ENCODE data around the gene C1orf35. TPM values are rescaled to one million over a fixed set of nuclear protein-coding genes. Genes with fewer than 3 reads are reported as not detected.

Gene C1orf35
- total RNA-seq, 1 experiment from 2014 or later = 24.9 TPM

- no TSS peak for BruUV-seq (replicated peaks)
- H3K27me3 ChIP-seq (ENCODE audit: control insufficient read depth, insufficient read depth, low read length) = no peaks in the 10 kb centered on the region
- ATAC-seq = no peak
Observed at GRCh38 chr1:228114827-228115226, 11.7 kb upstream of the C1orf35 start.

DNA sequence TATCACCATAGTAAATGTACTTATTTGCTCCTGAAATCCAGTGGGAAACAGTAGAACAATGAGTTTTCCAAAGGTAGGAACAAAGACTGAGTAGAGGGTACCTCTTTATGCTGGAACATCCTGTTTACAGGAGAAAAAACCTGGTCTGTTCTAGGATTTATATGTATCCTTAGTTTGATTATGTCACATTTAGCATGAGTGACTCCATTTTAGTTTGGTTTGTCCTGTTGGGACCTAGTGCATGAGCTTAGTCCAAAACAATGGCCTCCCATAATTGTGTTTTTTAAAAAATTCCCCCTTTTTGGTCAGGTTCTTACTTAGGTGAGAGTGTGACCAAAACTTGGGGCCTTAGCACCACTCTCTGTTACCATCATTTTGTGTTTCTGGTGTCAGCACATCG is 9.5 kb upstream of the C1orf35 start:
- DNase-seq (ENCODE audit: low read depth, low spot score) (no peak), ATAC-seq (no peak)
- in situ Hi-C loops (cut with HindIII; ENCODE audit: low pct_unique_long_range_greater_than_20kb, low sequenced_read_pairs) (no loop called here), intact Hi-C loops (cut with micrococcal nuclease; ENCODE audit: unreplicated experiment) (no loop called here)
- no peaks in the 10 kb centered on the region for H3K27me3 ChIP-seq (ENCODE audit: control insufficient read depth, insufficient read depth, low read length)
- peaks cover 2% of the 10 kb centered on the region; the same call in 1 of the 2 replicates for H3K36me3 ChIP-seq (ENCODE audit: control insufficient read depth, insufficient read depth, low read length)
- no peak overlapping the region for H3K4me3 ChIP-seq (ENCODE audit: low read depth in 2 of 2, low read length in 2 of 2)
- no peak overlapping the region for H3K27ac ChIP-seq (ENCODE audit: low read length)
- peaks cover 5% of the 10 kb centered on the region; the same call in 1 of the 2 replicates for H3K4me1 ChIP-seq (ENCODE audit: control insufficient read depth, insufficient read depth, low read length)
- ChIA-PET POLR2A (no interaction called here), CTCF (no interaction called here)
- BruUV-seq (replicated peaks) = no TSS peak
- no peaks in the 10 kb centered on the region for H3K9me3 ChIP-seq (ENCODE audit: control insufficient read depth, insufficient read depth, low read depth, low read length)
- TF ChIP-seq TCF7L2 (IDR thresholded peaks at IDR 0.05; ENCODE audit: low read depth, low read length) (no peak), POLR2AphosphoS5 (IDR thresholded peaks at IDR 0.05; ENCODE audit: low read depth, low read length) (no peak), SIN3A (IDR thresholded peaks at IDR 0.05; ENCODE audit: borderline replicate concordance, insufficient read depth, low read depth, low read length) (no peak), CTCF (IDR thresholded peaks at IDR 0.05) (no peak)
- TF ChIP-seq, protein P1, sequence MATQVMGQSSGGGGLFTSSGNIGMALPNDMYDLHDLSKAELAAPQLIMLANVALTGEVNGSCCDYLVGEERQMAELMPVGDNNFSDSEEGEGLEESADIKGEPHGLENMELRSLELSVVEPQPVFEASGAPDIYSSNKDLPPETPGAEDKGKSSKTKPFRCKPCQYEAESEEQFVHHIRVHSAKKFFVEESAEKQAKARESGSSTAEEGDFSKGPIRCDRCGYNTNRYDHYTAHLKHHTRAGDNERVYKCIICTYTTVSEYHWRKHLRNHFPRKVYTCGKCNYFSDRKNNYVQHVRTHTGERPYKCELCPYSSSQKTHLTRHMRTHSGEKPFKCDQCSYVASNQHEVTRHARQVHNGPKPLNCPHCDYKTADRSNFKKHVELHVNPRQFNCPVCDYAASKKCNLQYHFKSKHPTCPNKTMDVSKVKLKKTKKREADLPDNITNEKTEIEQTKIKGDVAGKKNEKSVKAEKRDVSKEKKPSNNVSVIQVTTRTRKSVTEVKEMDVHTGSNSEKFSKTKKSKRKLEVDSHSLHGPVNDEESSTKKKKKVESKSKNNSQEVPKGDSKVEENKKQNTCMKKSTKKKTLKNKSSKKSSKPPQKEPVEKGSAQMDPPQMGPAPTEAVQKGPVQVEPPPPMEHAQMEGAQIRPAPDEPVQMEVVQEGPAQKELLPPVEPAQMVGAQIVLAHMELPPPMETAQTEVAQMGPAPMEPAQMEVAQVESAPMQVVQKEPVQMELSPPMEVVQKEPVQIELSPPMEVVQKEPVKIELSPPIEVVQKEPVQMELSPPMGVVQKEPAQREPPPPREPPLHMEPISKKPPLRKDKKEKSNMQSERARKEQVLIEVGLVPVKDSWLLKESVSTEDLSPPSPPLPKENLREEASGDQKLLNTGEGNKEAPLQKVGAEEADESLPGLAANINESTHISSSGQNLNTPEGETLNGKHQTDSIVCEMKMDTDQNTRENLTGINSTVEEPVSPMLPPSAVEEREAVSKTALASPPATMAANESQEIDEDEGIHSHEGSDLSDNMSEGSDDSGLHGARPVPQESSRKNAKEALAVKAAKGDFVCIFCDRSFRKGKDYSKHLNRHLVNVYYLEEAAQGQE (IDR thresholded peaks at IDR 0.05; ENCODE audit: insufficient read depth in 1 of 2, low read depth in 2 of 2, low read length in 1 of 2) = no peak

More at GRCh38 chr1:228114827-228115226, 11.7 kb upstream of the C1orf35 start:
- Histone ChIP-seq H3K36me3 (ENCODE audit: control insufficient read depth, insufficient read depth, low read length) (no peaks in the 10 kb centered on the region; the same call in 1 of the 2 replicates), H3K27ac (ENCODE audit: low read length) (no peak overlapping the region), H3K4me1 (ENCODE audit: control insufficient read depth, insufficient read depth, low read length) (no peaks in the 10 kb centered on the region), H3K9me3 (ENCODE audit: control insufficient read depth, insufficient read depth, low read depth, low read length) (peaks cover 9% of the 10 kb centered on the region; the same call in 1 of the 2 replicates), H3K4me3 (ENCODE audit: low read depth in 2 of 2, low read length in 2 of 2) (no peak overlapping the region)
- in situ Hi-C loops (cut with HindIII; ENCODE audit: low pct_unique_long_range_greater_than_20kb, low sequenced_read_pairs) = no loop called here
- no peak for TF ChIP-seq SIN3A (IDR thresholded peaks at IDR 0.05; ENCODE audit: borderline replicate concordance, insufficient read depth, low read depth, low read length)
- TF ChIP-seq CTCF (IDR thresholded peaks at IDR 0.05) = no peak
- no peak for TF ChIP-seq POLR2AphosphoS5 (IDR thresholded peaks at IDR 0.05; ENCODE audit: low read depth, low read length)
- no peak for TF ChIP-seq TCF7L2 (IDR thresholded peaks at IDR 0.05; ENCODE audit: low read depth, low read length)
- TF ChIP-seq, protein P1 (IDR thresholded peaks at IDR 0.05; ENCODE audit: insufficient read depth in 1 of 2, low read depth in 2 of 2, low read length in 1 of 2) = no peak
- no peak for DNase-seq (ENCODE audit: low read depth, low spot score)
- ChIA-PET POLR2A (no interaction called here), CTCF (no interaction called here)
- intact Hi-C loops (cut with micrococcal nuclease; ENCODE audit: unreplicated experiment) = no loop called here
